Omental fat pad (tissue), 4 donors: ENCODE measurements around the gene CCDC148. TPM values are rescaled to one million over a fixed set of nuclear protein-coding genes. Genes with fewer than 3 reads are reported as not detected.

ENCODE experiments used
- ATAC-seq: fragments of 150-250 bp; one replicate; pipeline ENCODE4 v1.9.1; 2016; ENCODE audit warnings: mild to moderate bottlenecking, moderate library complexity; ENCODE audit not compliant: low FRiP score
- DNase-seq: peaks from one replicate; pipeline ENCODE4 v3.0.0-alpha.2; 2019; ENCODE audit warnings: low spot score
- CTCF ChIP-seq, 3 donors: fragments of 450-650 bp; IDR thresholded peaks; one replicate each; pipeline ENCODE4 v1.5.1; 2016 to 2017; ENCODE audit warnings: antibody characterized with exemption in 3 of 3, mild to moderate bottlenecking in 3 of 3, moderate library complexity in 2 of 3
- total RNA-seq, 4 donors: library from RNA; depleted of rRNA; stranded (reverse); fragments of >200 nt; gene quantifications; one replicate each; pipeline ENCODE4 v1.1.0, GENCODE V29; 2016

The CCDC148 gene
- total RNA-seq, 4 donors from 2014 or later = 0.48 TPM; not detected in 3

GRCh38 chr2:158385646-158386045, 70.9 kb downstream of the CCDC148 start:
- ATAC-seq (no peak), DNase-seq (no peak)

GRCh38 chr2:158381978-158382377, 74.6 kb downstream of the CCDC148 start:
- DNase-seq (no peak), ATAC-seq (no peak)
- no peak for TF ChIP-seq CTCF (IDR thresholded peaks at IDR 0.05)

More at GRCh38 chr2:158385646-158386045, 70.9 kb downstream of the CCDC148 start:
- TF ChIP-seq CTCF (IDR thresholded peaks at IDR 0.05) = no peak

- no peak for TF ChIP-seq CTCF (IDR thresholded peaks at IDR 0.05)
- DNase-seq (no peak), ATAC-seq (no peak)
Observed at GRCh38 chr2:158381205-158381604, 75.3 kb downstream of the CCDC148 start.

GRCh38 chr2:158380746-158381145, 75.8 kb downstream of the CCDC148 start:
- ATAC-seq (no peak), DNase-seq (no peak)
- TF ChIP-seq CTCF (IDR thresholded peaks at IDR 0.05) = no peak

- TF ChIP-seq CTCF (IDR thresholded peaks at IDR 0.05) = no peak
Observed at GRCh38 chr2:158378926-158379325, 77.6 kb downstream of the CCDC148 start.

GRCh38 chr2:158366342-158366741, 90.2 kb downstream of the CCDC148 start:
- ATAC-seq (no peak), DNase-seq (no peak)
- TF ChIP-seq CTCF (IDR thresholded peaks at IDR 0.05) = no peak

More at GRCh38 chr2:158378926-158379325, 77.6 kb downstream of the CCDC148 start:
- ATAC-seq (no peak), DNase-seq (no peak)

GRCh38 chr2:158359846-158360245, 96.7 kb downstream of the CCDC148 start:
- DNase-seq (no peak), ATAC-seq (no peak)
- TF ChIP-seq CTCF (IDR thresholded peaks at IDR 0.05) = no peak
